Caco-2 (cell line): ENCODE data around the gene ZDHHC22. TPM values are rescaled to one million over a fixed set of nuclear protein-coding genes. Genes with fewer than 3 reads are reported as not detected.

Experiments used
- BruUV-seq: library from RNA; stranded (reverse); fragments of 400-500 nt; replicated peaks from 2 replicates; lab custom pipeline; 2021; lab: Mats Ljungman, UMichigan
- CTCF ChIA-PET: fragments of 300-600 bp; sonication (Branson Sonifier 250); formaldehyde crosslinking; loops from one replicate; lab custom pipeline; 2022; ENCODE audit warnings: antibody characterized with exemption; lab: Charles Lee
- POLR2A ChIA-PET: fragments of 300-600 bp; sonication (Branson Sonifier 250); formaldehyde crosslinking; loops from one replicate; lab custom pipeline; 2022; ENCODE audit warnings: antibody characterized with exemption; lab: Charles Lee
- DNase-seq, 2 experiments: peaks; one replicate each; pipeline versions ENCODE4 v3.0.0 to v3.0.0-alpha.2; 2020 to 2022
- H3K27me3 ChIP-seq: replicated peaks from 2 replicates; pipeline ENCODE4 v1.6.0; 2011; ENCODE audit warnings: low read length; ENCODE audit not compliant: control insufficient read depth, insufficient read depth
- H3K36me3 ChIP-seq: 2 replicates; pipeline ENCODE4 v1.5.1; 2011; ENCODE audit warnings: low read length; ENCODE audit not compliant: control insufficient read depth, insufficient read depth
- H3K4me1 ChIP-seq: fragments of 250-450 bp; sonication (Bioruptor Pico); 2 replicates; pipeline ENCODE4 v1.5.1; 2020; ENCODE audit warnings: mild to moderate bottlenecking
- H3K4me3 ChIP-seq: 2 replicates; pipeline ENCODE4 v1.5.1; 2011; ENCODE audit warnings: low read depth, mild to moderate bottlenecking, control low read depth, low read length
- H3K9me3 ChIP-seq: fragments of 250-450 bp; sonication (Bioruptor Pico); 2 replicates; pipeline ENCODE4 v1.5.1; 2020; ENCODE audit warnings: mild to moderate bottlenecking, moderate library complexity
- H3K27ac Mint-ChIP-seq: one replicate; pipeline ENCODE4 v1.8.0; 2022; ENCODE audit warnings: mixed read lengths; ENCODE audit not compliant: unreplicated experiment
- H3K27me3 Mint-ChIP-seq: one replicate; pipeline ENCODE4 v1.8.0; 2022; ENCODE audit warnings: mixed read lengths; ENCODE audit not compliant: insufficient read depth, unreplicated experiment
- H3K36me3 Mint-ChIP-seq: one replicate; pipeline ENCODE4 v1.8.0; 2022; ENCODE audit warnings: mild to moderate bottlenecking, mixed read lengths; ENCODE audit not compliant: insufficient read depth, unreplicated experiment
- H3K4me1 Mint-ChIP-seq: one replicate; pipeline ENCODE4 v1.8.0; 2022; ENCODE audit warnings: low read depth, mixed read lengths; ENCODE audit not compliant: unreplicated experiment
- H3K4me3 Mint-ChIP-seq: one replicate; pipeline ENCODE4 v1.8.0; 2022; ENCODE audit warnings: mild to moderate bottlenecking, moderate library complexity, mixed read lengths; ENCODE audit not compliant: unreplicated experiment
- H3K9me3 Mint-ChIP-seq: one replicate; pipeline ENCODE4 v1.8.0; 2022; ENCODE audit warnings: mixed read lengths; ENCODE audit not compliant: unreplicated experiment
- CTCF ChIP-seq, 2 experiments: fragments of 200-600 bp in 1 of 2; IDR thresholded peaks; 1 replicate in 1 of 2; 2 replicates in 1 of 2; pipeline versions ENCODE4 v1.5.1 to v1.8.0; 2011 to 2022; ENCODE audit warnings: antibody characterized with exemption in 1 of 2, control low read depth in 1 of 2, inconsistent platforms in 1 of 2, low read depth in 1 of 2, low read length in 1 of 2, mild to moderate bottlenecking in 1 of 2, moderate library complexity in 1 of 2; ENCODE audit not compliant: insufficient read depth in 1 of 2, severe bottlenecking in 1 of 2, unreplicated experiment in 1 of 2
- intact Hi-C: fragments of 100-400 bp; cut with micrococcal nuclease; formaldehyde crosslinking; loops from one replicate; pipeline ENCODE4 v1.10.0; 2022; ENCODE audit not compliant: unreplicated experiment
- total RNA-seq: library from RNA; stranded (reverse); gene quantifications from 2 replicates; pipeline ENCODE4 v1.2.3, GENCODE V29; 2022

Gene ZDHHC22
- total RNA-seq, 1 experiment from 2014 or later, result not detected

GRCh38 chr14:77086017-77086727 is 55.4 kb downstream of the ZDHHC22 start:
- TF ChIP-seq CTCF (IDR thresholded peaks at IDR 0.05; ENCODE audit: insufficient read depth in 1 of 2, low read depth in 1 of 2, low read length in 1 of 2, severe bottlenecking in 1 of 2, unreplicated experiment in 1 of 2), result no peak
- H3K36me3 ChIP-seq, result no peaks in the 10 kb centered on the region
- Mint-ChIP-seq H3K27me3 (no peaks in the 10 kb centered on the region), H3K4me1 (peaks cover 24% of the 10 kb centered on the region), H3K36me3 (peaks cover 18% of the 10 kb centered on the region), H3K9me3 (peaks cover 15% of the 10 kb centered on the region), H3K4me3 (no peak overlapping the region), H3K27ac (peak overlapping the region; percentile 75)
- H3K4me3 ChIP-seq, result no peak overlapping the region
- DNase-seq, result peak in 1 of 2 experiments; percentile 66
- intact Hi-C loops, result loop anchor here (1.0 kb wide), 1 partner anchor 8 kb away; no protein-coding TSS in a partner anchor
- ChIA-PET POLR2A (no interaction called here), CTCF (interaction anchor here (0.6 to 3.8 kb wide), 7 partner anchors 11 to 213 kb away, joined by 3 to 23 read pairs (median 3); no protein-coding TSS in a partner anchor)
- no peaks in the 10 kb centered on the region for H3K27me3 ChIP-seq
- H3K4me1 ChIP-seq, result peaks cover 31% of the 10 kb centered on the region
- no TSS peak for BruUV-seq
- H3K9me3 ChIP-seq, result peaks cover 7% of the 10 kb centered on the region; the same call in 1 of the 2 replicates

GRCh38 chr14:77085538-77085937 is 56.1 kb downstream of the ZDHHC22 start:
- H3K4me3 ChIP-seq, result no peak overlapping the region
- no peak for DNase-seq
- TF ChIP-seq CTCF (IDR thresholded peaks at IDR 0.05; ENCODE audit: insufficient read depth in 1 of 2, low read depth in 1 of 2, low read length in 1 of 2, severe bottlenecking in 1 of 2, unreplicated experiment in 1 of 2), result no peak
- peaks cover 31% of the 10 kb centered on the region for H3K4me1 ChIP-seq
- Mint-ChIP-seq H3K27ac (peak overlapping the region; percentile 75), H3K4me3 (no peak overlapping the region), H3K27me3 (no peaks in the 10 kb centered on the region), H3K36me3 (peaks cover 18% of the 10 kb centered on the region), H3K4me1 (peaks cover 24% of the 10 kb centered on the region), H3K9me3 (peaks cover 10% of the 10 kb centered on the region)
- ChIA-PET CTCF (interaction anchor here (0.6 to 3.8 kb wide), 6 partner anchors 11 to 213 kb away, joined by 3 to 23 read pairs (median 5); no protein-coding TSS in a partner anchor), POLR2A (no interaction called here)
- no peaks in the 10 kb centered on the region for H3K36me3 ChIP-seq
- intact Hi-C loops, result no loop called here
- H3K9me3 ChIP-seq, result 0 out of 2 replicates have a peak, but pooled peaks cover under 1% of the 10 kb centered on the region
- no peaks in the 10 kb centered on the region for H3K27me3 ChIP-seq
- BruUV-seq, result no TSS peak

- Histone ChIP-seq H3K4me3 (no peak overlapping the region), H3K9me3 (no peaks in the 10 kb centered on the region), H3K27me3 (no peaks in the 10 kb centered on the region), H3K4me1 (peaks cover 31% of the 10 kb centered on the region), H3K36me3 (no peaks in the 10 kb centered on the region)
- no peak for TF ChIP-seq CTCF (IDR thresholded peaks at IDR 0.05; ENCODE audit: insufficient read depth in 1 of 2, low read depth in 1 of 2, low read length in 1 of 2, severe bottlenecking in 1 of 2, unreplicated experiment in 1 of 2)
- CTCF ChIA-PET, result interaction anchor here (1.0 to 3.8 kb wide), 5 partner anchors 12 to 209 kb away, joined by 3 to 23 read pairs (median 3); no protein-coding TSS in a partner anchor
- H3K4me1 Mint-ChIP-seq, result peaks cover 24% of the 10 kb centered on the region
- H3K9me3 Mint-ChIP-seq, result peaks cover 7% of the 10 kb centered on the region
- no peak for DNase-seq
- H3K36me3 Mint-ChIP-seq, result peaks cover 17% of the 10 kb centered on the region
- POLR2A ChIA-PET, result no interaction called here
- BruUV-seq, result no TSS peak
- H3K27me3 Mint-ChIP-seq, result no peaks in the 10 kb centered on the region
- peak overlapping the region; percentile 9 for H3K4me3 Mint-ChIP-seq
- intact Hi-C loops, result no loop called here
- peak overlapping the region; percentile 75 for H3K27ac Mint-ChIP-seq
These were observed 56.6 kb downstream of the ZDHHC22 start for GRCh38 chr14:77084985-77085384.
